ENCODE data around the gene RPAP3. TPM values are rescaled to one million over a fixed set of nuclear protein-coding genes. Genes with fewer than 3 reads are reported as not detected.
A peak's percentile ranks its signal among the peaks of the same experiment; 100 is the strongest.

The RPAP3 gene
- total RNA-seq, 1 experiment from 2014 or later = 48.9 TPM

DNA sequence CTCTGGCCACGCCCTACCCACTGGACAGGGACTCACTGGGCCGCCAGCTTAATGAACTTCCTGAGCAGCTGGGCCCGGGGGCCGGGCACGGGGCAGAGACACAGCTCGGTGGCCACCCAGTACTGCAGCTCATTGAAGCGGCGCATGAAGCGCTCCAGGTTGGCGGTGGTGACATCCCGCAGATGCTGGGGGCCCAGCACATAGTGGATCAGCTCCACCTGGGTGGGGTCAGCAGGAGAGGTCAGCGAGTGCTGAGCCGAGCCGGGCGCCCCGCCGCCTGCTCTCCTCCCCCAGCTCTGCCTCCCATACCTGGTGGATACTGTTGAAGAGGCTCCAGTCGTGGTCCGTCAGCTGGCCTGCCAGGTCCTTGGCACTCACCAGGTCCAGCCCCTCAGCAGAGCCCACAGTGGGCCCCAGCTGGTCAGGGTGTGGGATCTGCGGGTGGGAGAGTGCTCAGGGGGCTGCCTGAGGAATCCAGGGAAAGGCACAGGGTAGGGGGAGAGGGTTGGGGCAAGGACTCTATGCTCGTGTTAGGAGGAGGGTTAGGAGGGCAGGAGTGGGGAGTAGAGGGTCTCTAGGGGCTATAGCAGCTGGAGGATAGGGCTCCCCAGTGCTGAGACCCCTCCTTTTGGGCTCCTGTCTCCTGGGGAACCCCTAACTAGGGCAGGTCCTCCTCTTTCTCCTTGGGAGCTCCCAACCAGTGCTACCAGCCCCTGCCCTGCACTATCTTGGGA lies 34.9 kb upstream of the RPAP3 start:
- Histone ChIP-seq H3K56ac (ENCODE audit: insufficient read length, low read depth, low read length) (no peak overlapping the region), H4K20me1 (ENCODE audit: control insufficient read depth, insufficient read depth, insufficient read length) (no peaks in the 10 kb centered on the region), H3K27ac (ENCODE audit: insufficient read length, low read depth, low read length) (no peak overlapping the region), H2AFZ (ENCODE audit: low read length) (no peak overlapping the region), H3K23ac (ENCODE audit: insufficient read length, low read depth, low read length) (no peak overlapping the region), H2BK15ac (ENCODE audit: low read depth, low read length) (no peak overlapping the region), H2BK120ac (ENCODE audit: low read depth, low read length, poor library complexity, severe bottlenecking) (no peak overlapping the region), H4K5ac (ENCODE audit: insufficient read length, low read depth, low read length) (no peak overlapping the region), H3K79me2 (ENCODE audit: insufficient read depth, low read length) (no peaks in the 10 kb centered on the region), H2BK12ac (ENCODE audit: insufficient read length, low read depth, low read length) (no peak overlapping the region), H3K23me2 (ENCODE audit: insufficient read length, low read depth, low read length, poor library complexity, severe bottlenecking) (no peaks in the 10 kb centered on the region), H3K79me1 (ENCODE audit: insufficient read depth, low read depth, low read length, poor library complexity, severe bottlenecking) (no peaks in the 10 kb centered on the region), H3K27me3 (ENCODE audit: insufficient read depth, low read length) (no peaks in the 10 kb centered on the region), H4K8ac (replicated peaks; ENCODE audit: insufficient read length, low read depth, low read length) (no peak overlapping the region), H3K14ac (ENCODE audit: insufficient read depth, low read length) (0 out of 2 replicates have a peak overlapping the region, but pooled peaks have one; percentile 17), H3K4ac (ENCODE audit: low read depth, low read length) (no peak overlapping the region), H3K9ac (ENCODE audit: extremely low read depth, insufficient read length, low read length) (no peak overlapping the region), H3K4me2 (ENCODE audit: insufficient read depth, insufficient read length, low read length) (no peak overlapping the region), H3K4me1 (ENCODE audit: insufficient read depth, low read length) (no peaks in the 10 kb centered on the region; the same call in 1 of the 2 replicates), H2BK20ac (ENCODE audit: low read depth, low read length, poor library complexity, severe bottlenecking) (no peak overlapping the region), H2BK5ac (ENCODE audit: insufficient read length, low read length) (no peak overlapping the region), H3K9me3 (ENCODE audit: control insufficient read depth, low read depth, low read length) (no peaks in the 10 kb centered on the region), H4K91ac (ENCODE audit: insufficient read length, low read depth, low read length) (no peak overlapping the region), H3T11ph (ENCODE audit: low read length) (no peak overlapping the region), H3K18ac (ENCODE audit: insufficient read length, low read depth, low read length) (no peak overlapping the region), H2AK5ac (ENCODE audit: insufficient read length, low read length) (no peak overlapping the region)
- Mint-ChIP-seq H3K4me1 (peaks cover 26 to 43% of the 10 kb centered on the region in 2 experiments), H3K4me3 (no peak overlapping the region), H3K27ac (no peak overlapping the region; a peak in 1 of 7 replicates), H3K9me3 (no peaks in the 10 kb centered on the region), H3K36me3 (ENCODE audit: insufficient read depth in 1 of 3, low read depth in 3 of 3) (no peaks in the 10 kb centered on the region; a peak in 1 of 7 replicates), H3K27me3 (ENCODE audit: low read depth) (peaks cover 7% of the 10 kb centered on the region)
- no peak for DNase-seq
- no CpG with 5 or more reads among the region's 21 CpGs for whole genome bisulfite sequencing (ENCODE audit: extremely low coverage, insufficient read length, low lambda C conversion rate)
- TF ChIP-seq, protein P1, sequence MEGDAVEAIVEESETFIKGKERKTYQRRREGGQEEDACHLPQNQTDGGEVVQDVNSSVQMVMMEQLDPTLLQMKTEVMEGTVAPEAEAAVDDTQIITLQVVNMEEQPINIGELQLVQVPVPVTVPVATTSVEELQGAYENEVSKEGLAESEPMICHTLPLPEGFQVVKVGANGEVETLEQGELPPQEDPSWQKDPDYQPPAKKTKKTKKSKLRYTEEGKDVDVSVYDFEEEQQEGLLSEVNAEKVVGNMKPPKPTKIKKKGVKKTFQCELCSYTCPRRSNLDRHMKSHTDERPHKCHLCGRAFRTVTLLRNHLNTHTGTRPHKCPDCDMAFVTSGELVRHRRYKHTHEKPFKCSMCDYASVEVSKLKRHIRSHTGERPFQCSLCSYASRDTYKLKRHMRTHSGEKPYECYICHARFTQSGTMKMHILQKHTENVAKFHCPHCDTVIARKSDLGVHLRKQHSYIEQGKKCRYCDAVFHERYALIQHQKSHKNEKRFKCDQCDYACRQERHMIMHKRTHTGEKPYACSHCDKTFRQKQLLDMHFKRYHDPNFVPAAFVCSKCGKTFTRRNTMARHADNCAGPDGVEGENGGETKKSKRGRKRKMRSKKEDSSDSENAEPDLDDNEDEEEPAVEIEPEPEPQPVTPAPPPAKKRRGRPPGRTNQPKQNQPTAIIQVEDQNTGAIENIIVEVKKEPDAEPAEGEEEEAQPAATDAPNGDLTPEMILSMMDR (conservative IDR thresholded peaks at IDR 0.05) = no peak

Measured in H9 (cell line).